ENCODE measurements around the gene HEYL.

Gene HEYL

GRCh38 chr1:39596163-39596562 lies 43.3 kb downstream of the HEYL start:
- DNase-seq, result no peak

- no peak for DNase-seq
Measured at GRCh38 chr1:39593386-39593785, 46.1 kb downstream of the HEYL start.

GRCh38 chr1:39592069-39592468 lies 47.4 kb downstream of the HEYL start:
- DNase-seq, result no peak

- no peak for DNase-seq
Measured at GRCh38 chr1:39590546-39590945, 48.9 kb downstream of the HEYL start.

- no peak for DNase-seq
Measured at GRCh38 chr1:39585933-39586332, 53.5 kb downstream of the HEYL start.

GRCh38 chr1:39576016-39576657 lies 63.3 kb downstream of the HEYL start:
- DNase-seq, result peak; percentile 34

- peak; percentile 69 for DNase-seq
Measured at GRCh38 chr1:39575191-39576015, 64.0 kb downstream of the HEYL start.

GRCh38 chr1:39574646-39575045 lies 64.8 kb downstream of the HEYL start:
- no peak for DNase-seq
